GM12872 (cell line): ENCODE data around the gene AGRN.

ENCODE experiments used
- CTCF ChIP-seq: IDR thresholded peaks from 3 replicates; pipeline ENCODE4 v1.5.1; 2011; ENCODE audit warnings: low read depth, mild to moderate bottlenecking, low read length, moderate library complexity; ENCODE audit not compliant: insufficient read depth

AGRN gene

GRCh38 chr1:1042835-1043234 is 22.9 kb downstream of the AGRN start:
- TF ChIP-seq CTCF, result no peak

- no peak for TF ChIP-seq CTCF
These were observed 23.5 kb downstream of the AGRN start for GRCh38 chr1:1043411-1043810.

GRCh38 chr1:1043921-1044320 is 24.0 kb downstream of the AGRN start:
- no peak for TF ChIP-seq CTCF

GRCh38 chr1:1044455-1045078 is 24.6 kb downstream of the AGRN start:
- TF ChIP-seq CTCF, result no peak

GRCh38 chr1:1045129-1045528 is 25.2 kb downstream of the AGRN start:
- TF ChIP-seq CTCF, result no peak

GRCh38 chr1:1046243-1046642 is 26.3 kb downstream of the AGRN start:
- no peak for TF ChIP-seq CTCF

GRCh38 chr1:1046767-1047166 is 26.8 kb downstream of the AGRN start:
- no peak for TF ChIP-seq CTCF
